K562 (cell line): ENCODE measurements around the gene FHL5. TPM values are rescaled to one million over a fixed set of nuclear protein-coding genes. Genes with fewer than 3 reads are reported as not detected.

Experiments
- ADNP ChIP-seq: fragments of 200-800 bp; sonication (Bioruptor generic); IDR thresholded peaks from 2 replicates; pipeline ENCODE4 v1.6.1; 2016; ENCODE audit warnings: missing genetic modification characterization, missing compliant biosample characterization
- ARID1B ChIP-seq: fragments of 450-650 bp; IDR thresholded peaks from 2 replicates; pipeline ENCODE4 v1.6.1; 2016; ENCODE audit warnings: antibody characterized with exemption, mild to moderate bottlenecking, inconsistent platforms
- CBFA2T2 ChIP-seq: fragments of 450-650 bp; conservative IDR thresholded peaks from 2 replicates; pipeline ENCODE4 v1.6.1; 2017; ENCODE audit warnings: mild to moderate bottlenecking
- CC2D1A ChIP-seq: fragments of 450-650 bp; IDR thresholded peaks from 2 replicates; pipeline ENCODE4 v1.6.1; 2017; ENCODE audit warnings: mild to moderate bottlenecking
- CLOCK ChIP-seq: fragments of 250-450 bp; sonication (Bioruptor Pico); IDR thresholded peaks from 2 replicates; pipeline ENCODE4 v1.4.0; 2020; ENCODE audit warnings: mild to moderate bottlenecking, moderate library complexity, borderline replicate concordance
- CREM ChIP-seq: IDR thresholded peaks from 2 replicates; pipeline ENCODE4 v1.6.1; 2014; ENCODE audit warnings: antibody characterized with exemption, low read depth
- CTCF ChIP-seq, 3 experiments: IDR thresholded peaks in 2 of 3; conservative IDR thresholded peaks in 1 of 3; 2 replicates each; pipeline ENCODE4 v1.5.1; 2011 to 2012; ENCODE audit warnings: low read length in 3 of 3, mild to moderate bottlenecking in 3 of 3, control low read depth in 2 of 3, improper control_type of control experiment in 1 of 3, inconsistent platforms in 1 of 3, low read depth in 1 of 3, mixed read lengths in 1 of 3, moderate library complexity in 1 of 3; ENCODE audit not compliant: insufficient read depth in 2 of 3
- FOSL1 ChIP-seq: fragments of 200-800 bp; sonication (Bioruptor generic); conservative IDR thresholded peaks from 2 replicates; pipeline ENCODE4 v1.6.1; 2016; ENCODE audit warnings: missing genetic modification characterization, missing compliant biosample characterization
- FOXA1 ChIP-seq: fragments of 450-650 bp; IDR thresholded peaks from 2 replicates; pipeline ENCODE4 v1.6.1; 2016; ENCODE audit warnings: mild to moderate bottlenecking, borderline replicate concordance
- FOXA3 ChIP-seq, 2 experiments: fragments of 450-650 bp in 1 of 2; sonication (generic) in 1 of 2; formaldehyde crosslinking; IDR thresholded peaks in 1 of 2; conservative IDR thresholded peaks in 1 of 2; 2 replicates each; pipeline versions ENCODE4 v1.4.0 to v1.8.0; 2020 to 2022; ENCODE audit warnings: mild to moderate bottlenecking in 2 of 2, missing genetic modification reagents in 1 of 2
- IRF2 ChIP-seq: sonication (generic); formaldehyde crosslinking; IDR thresholded peaks from 2 replicates; pipeline ENCODE4 v1.8.1; 2022; ENCODE audit warnings: mild to moderate bottlenecking, missing genetic modification reagents
- KLF13 ChIP-seq: fragments of 450-650 bp; IDR thresholded peaks from 2 replicates; pipeline ENCODE4 v1.6.1; 2016; ENCODE audit warnings: missing genetic modification characterization, low read depth, mild to moderate bottlenecking, missing compliant biosample characterization, moderate library complexity, borderline replicate concordance
- MECOM ChIP-seq: fragments of 250-450 bp; sonication (Bioruptor Pico); IDR thresholded peaks from 2 replicates; pipeline ENCODE4 v1.8.0; 2022; ENCODE audit warnings: inconsistent platforms
- RBM39 ChIP-seq: fragments of 200-400 bp; formaldehyde crosslinking; optimal IDR thresholded peaks from 2 replicates; pipeline ENCODE3; 2018; ENCODE audit warnings: low read depth, low read length
- RCOR1 ChIP-seq, 2 experiments: IDR thresholded peaks; 2 replicates each; pipeline ENCODE4 v1.6.1; 2012; ENCODE audit warnings: low read depth in 2 of 2, low read length in 2 of 2, borderline replicate concordance in 1 of 2, improper control_type of control experiment in 1 of 2
- RFX5 ChIP-seq: IDR thresholded peaks from 2 replicates; pipeline ENCODE4 v1.6.1; 2011; ENCODE audit warnings: low read depth, mild to moderate bottlenecking, improper control_type of control experiment, low read length
- SIRT6 ChIP-seq: IDR thresholded peaks from one replicate; pipeline ENCODE4 v1.6.1; 2012; ENCODE audit warnings: low read depth, mild to moderate bottlenecking, control low read depth, inconsistent platforms, low read length, moderate library complexity
- SLC30A9 ChIP-seq: fragments of 250-450 bp; sonication (Bioruptor Pico); IDR thresholded peaks from 2 replicates; pipeline ENCODE4 v1.8.0; 2022; ENCODE audit warnings: mild to moderate bottlenecking, moderate library complexity
- SMARCE1 ChIP-seq: fragments of 450-650 bp; IDR thresholded peaks from 2 replicates; pipeline ENCODE4 v1.7.1; 2016; ENCODE audit warnings: mild to moderate bottlenecking
- ZBTB1 ChIP-seq: sonication (generic); formaldehyde crosslinking; IDR thresholded peaks from 2 replicates; pipeline ENCODE4 v1.8.1; 2023; ENCODE audit warnings: missing genetic modification reagents, low read depth, mild to moderate bottlenecking, borderline replicate concordance
- ZNF224 ChIP-seq: sonication (generic); formaldehyde crosslinking; IDR thresholded peaks from 2 replicates; pipeline ENCODE4 v1.8.0; 2022; ENCODE audit warnings: mild to moderate bottlenecking, missing genetic modification reagents
- polyA plus RNA-seq, 8 experiments: library from polyadenylated mRNA; depleted of rRNA in 4 of 8; stranded (reverse) in 5 of 8; unstranded in 3 of 8; fragments of >200 nt; fragmentation: Nextera tagmentation in 2 of 8; fragmentation: Illumina TruSeq in 1 of 8; extraction: Ambion mirVana in 2 of 8; extraction: Trizol in 1 of 8; gene quantifications; 2 replicates each; pipeline versions ENCODE4 v1.2.1 to v1.2.3, GENCODE V29; 2011 to 2014; ENCODE audit warnings: inconsistent platforms in 1 of 8, missing spikeins in 1 of 8
- total RNA-seq, 7 experiments: library from RNA; depleted of rRNA in 6 of 7; stranded (reverse); fragments of >200 nt in 6 of 7; fragmentation: Illumina TruSeq in 2 of 7; extraction: Trizol in 2 of 7; gene quantifications; 2 replicates each; pipeline versions ENCODE4 v1.2.1 to v1.2.3, GENCODE V29; 2011 to 2021; ENCODE audit warnings: low replicate concordance in 1 of 7
- TF ChIP-seq, protein P1 (sequence below): fragments of 250-450 bp; sonication (Bioruptor Pico); IDR thresholded peaks from 2 replicates; pipeline ENCODE4 v1.4.0; 2020; ENCODE audit warnings: mild to moderate bottlenecking, moderate library complexity
- TF ChIP-seq, protein P2 (sequence below): sonication (generic); formaldehyde crosslinking; IDR thresholded peaks from 2 replicates; pipeline ENCODE4 v1.8.1; 2023; ENCODE audit warnings: mild to moderate bottlenecking, missing genetic modification reagents, moderate library complexity

FHL5 gene
- total and polyA plus RNA-seq, 9 of the 15 experiments (the other 6 are each of a cell fraction or from before 2014, with no cell fraction given) = not detected

DNA sequence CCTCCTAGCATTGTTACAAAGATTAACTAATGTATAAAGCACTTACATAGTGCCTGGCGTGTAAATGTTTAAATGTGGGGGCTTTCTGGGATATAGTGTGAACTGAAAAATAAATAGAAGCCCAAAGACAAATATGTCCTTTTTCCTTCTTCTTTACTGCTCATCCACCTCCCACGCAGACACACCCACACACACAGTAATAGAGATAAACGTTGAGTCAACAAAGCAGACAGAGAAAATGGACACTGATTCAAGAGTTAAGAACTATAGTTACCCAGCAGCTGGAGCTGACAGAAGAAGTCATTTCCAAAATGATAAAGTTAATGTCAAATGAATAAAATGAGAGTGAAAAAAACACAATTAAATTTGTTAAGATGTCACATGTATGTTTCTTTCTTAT is 68.3 kb downstream of the FHL5 start (continued):
- TF ChIP-seq ADNP (tag) (no peak), RBM39 (no peak), SLC30A9 (no peak), CREM (0 out of 2 replicates have a peak, but pooled peaks have one; percentile 19), CTCF (IDR thresholded peaks at IDR 0.05 in 2 of 3, conservative IDR thresholded peaks at IDR 0.05 in 1 of 3; ENCODE audit: insufficient read depth in 2 of 3, low read depth in 1 of 3, low read length in 3 of 3) (no peak), SMARCE1 (peak; percentile 71; the same call in 1 of the 2 replicates), MECOM (peak; percentile 37; the same call in 1 of the 2 replicates), FOXA3 (CRISPR knock-in tag; conservative IDR thresholded peaks at IDR 0.05 in 1 of 2, IDR thresholded peaks at IDR 0.05 in 1 of 2) (peak; percentile 91 to 95), RCOR1 (IDR thresholded peaks at IDR 0.05; ENCODE audit: borderline replicate concordance in 1 of 2, low read depth in 2 of 2, low read length in 2 of 2) (peak in 1 of 2 experiments; percentile 92; a peak in 2 of 4 replicates), KLF13 (tag) (no peak), CBFA2T2 (0 out of 2 replicates have a peak, but pooled peaks have one; percentile 21), RFX5 (no peak), FOSL1 (tag) (peak; percentile 53), ZBTB1 (CRISPR knock-in tag) (no peak), CLOCK (CRISPR knock-in tag) (no peak), SIRT6 (no peak), IRF2 (CRISPR knock-in tag) (no peak), ARID1B (peak; percentile 76), CC2D1A (no peak), FOXA1 (peak; percentile 53; the same call in 1 of the 2 replicates), ZNF224 (CRISPR knock-in tag) (no peak)
- TF ChIP-seq, protein P1, sequence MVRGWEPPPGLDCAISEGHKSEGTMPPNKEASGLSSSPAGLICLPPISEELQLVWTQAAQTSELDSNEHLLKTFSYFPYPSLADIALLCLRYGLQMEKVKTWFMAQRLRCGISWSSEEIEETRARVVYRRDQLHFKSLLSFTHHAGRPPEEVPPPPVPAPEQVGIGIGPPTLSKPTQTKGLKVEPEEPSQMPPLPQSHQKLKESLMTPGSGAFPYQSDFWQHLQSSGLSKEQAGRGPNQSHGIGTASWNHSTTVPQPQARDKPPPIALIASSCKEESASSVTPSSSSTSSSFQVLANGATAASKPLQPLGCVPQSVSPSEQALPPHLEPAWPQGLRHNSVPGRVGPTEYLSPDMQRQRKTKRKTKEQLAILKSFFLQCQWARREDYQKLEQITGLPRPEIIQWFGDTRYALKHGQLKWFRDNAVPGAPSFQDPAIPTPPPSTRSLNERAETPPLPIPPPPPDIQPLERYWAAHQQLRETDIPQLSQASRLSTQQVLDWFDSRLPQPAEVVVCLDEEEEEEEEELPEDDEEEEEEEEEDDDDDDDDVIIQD (CRISPR knock-in tag) = no peak
- TF ChIP-seq, protein P2, sequence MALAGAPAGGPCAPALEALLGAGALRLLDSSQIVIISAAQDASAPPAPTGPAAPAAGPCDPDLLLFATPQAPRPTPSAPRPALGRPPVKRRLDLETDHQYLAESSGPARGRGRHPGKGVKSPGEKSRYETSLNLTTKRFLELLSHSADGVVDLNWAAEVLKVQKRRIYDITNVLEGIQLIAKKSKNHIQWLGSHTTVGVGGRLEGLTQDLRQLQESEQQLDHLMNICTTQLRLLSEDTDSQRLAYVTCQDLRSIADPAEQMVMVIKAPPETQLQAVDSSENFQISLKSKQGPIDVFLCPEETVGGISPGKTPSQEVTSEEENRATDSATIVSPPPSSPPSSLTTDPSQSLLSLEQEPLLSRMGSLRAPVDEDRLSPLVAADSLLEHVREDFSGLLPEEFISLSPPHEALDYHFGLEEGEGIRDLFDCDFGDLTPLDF = no peak
